Activated naive CD8-positive, alpha-beta T cell treated with anti-CD3 and anti-CD28 coated beads, Interleukin-2, amount 10 ng/mL, durations not matched to agents 7 days and 5 days (primary cell): ENCODE measurements around the gene SMPD3. TPM values are rescaled to one million over a fixed set of nuclear protein-coding genes. Genes with fewer than 3 reads are reported as not detected.

ENCODE experiments used
- ATAC-seq: fragments of 150-1000 bp; cut with Tn5 transposase; one replicate; pipeline ENCODE4 v1.10.0; 2021; ENCODE audit warnings: low read depth, moderate library complexity
- POLR2A ChIA-PET: fragments of 350-600 bp; sonication (Branson Sonifier 250); formaldehyde crosslinking; loops from one replicate; lab custom pipeline; 2021; ENCODE audit warnings: antibody characterized with exemption; lab: Charles Lee
- DNase-seq: peaks from one replicate; pipeline ENCODE4 v3.0.0; 2021
- H3K27ac Mint-ChIP-seq: one replicate; pipeline ENCODE4 v1.8.0; 2022; ENCODE audit warnings: mild to moderate bottlenecking, mixed read lengths
- H3K27me3 Mint-ChIP-seq: one replicate; pipeline ENCODE4 v1.8.0; 2022; ENCODE audit warnings: mild to moderate bottlenecking, moderate library complexity, mixed read lengths
- H3K36me3 Mint-ChIP-seq: one replicate; pipeline ENCODE4 v1.8.0; 2021; ENCODE audit warnings: mild to moderate bottlenecking, mixed read lengths
- H3K4me1 Mint-ChIP-seq: one replicate; pipeline ENCODE4 v1.8.0; 2021; ENCODE audit warnings: mixed read lengths
- H3K4me3 Mint-ChIP-seq: one replicate; pipeline ENCODE4 v1.8.0; 2022; ENCODE audit warnings: mild to moderate bottlenecking, moderate library complexity, mixed read lengths
- H3K9me3 Mint-ChIP-seq: one replicate; pipeline ENCODE4 v1.8.0; 2021; ENCODE audit warnings: mixed read lengths
- total RNA-seq, 2 experiments: library from RNA; stranded (reverse); gene quantifications; one replicate each; pipeline ENCODE4 v1.2.3, GENCODE V29; 2021

The SMPD3 gene
- total RNA-seq, 2 experiments from 2014 or later: 16.0 to 16.9 TPM

GRCh38 chr16:68313116-68313515 lies 135.2 kb downstream of the SMPD3 start:
- H3K27me3 Mint-ChIP-seq: no peaks in the 10 kb centered on the region
- ATAC-seq: no peak
- DNase-seq: no peak
- no peak overlapping the region for H3K27ac Mint-ChIP-seq
- POLR2A ChIA-PET: no interaction called here
- no peak overlapping the region for H3K4me3 Mint-ChIP-seq
- no peaks in the 10 kb centered on the region for H3K9me3 Mint-ChIP-seq
- peaks cover 23% of the 10 kb centered on the region for H3K36me3 Mint-ChIP-seq
- H3K4me1 Mint-ChIP-seq: peaks cover 41% of the 10 kb centered on the region

DNA sequence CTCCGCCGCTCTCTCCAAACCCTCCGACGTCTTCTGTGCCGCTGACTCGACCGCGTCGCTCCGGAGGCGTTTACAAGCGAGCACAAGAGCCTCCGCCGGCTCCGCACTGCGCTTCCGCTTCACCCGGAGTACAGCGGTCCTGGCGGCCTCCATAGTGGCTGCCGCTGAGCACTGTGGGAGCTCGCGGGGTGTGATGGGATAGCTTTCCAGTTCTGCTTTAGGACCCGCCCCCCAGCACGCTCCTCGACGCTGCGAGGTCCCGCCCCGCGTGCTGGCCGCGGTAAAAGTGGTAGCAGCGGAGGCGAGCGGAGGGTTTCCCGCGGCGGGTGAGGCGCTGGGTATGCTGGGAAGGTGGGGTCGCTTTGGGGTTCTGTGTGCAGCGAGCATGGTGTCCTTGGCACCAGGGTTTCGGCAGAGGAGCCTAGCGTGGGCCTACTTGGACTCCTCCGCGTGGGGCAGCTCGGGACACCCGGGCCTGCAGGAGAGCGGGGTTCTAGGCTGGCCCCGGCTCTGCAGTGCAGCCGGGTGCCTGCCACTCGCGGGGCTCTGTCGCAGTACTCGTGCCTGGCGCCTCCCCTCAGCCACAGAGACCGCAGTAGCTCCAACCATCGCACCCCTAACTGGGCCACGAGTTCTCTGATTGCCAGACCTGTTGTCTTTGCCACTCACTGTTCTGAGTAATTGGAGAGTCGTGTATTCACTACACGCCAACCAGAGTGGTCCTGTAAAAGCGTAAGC lies 137.4 kb downstream of the SMPD3 start, which contains the start of the genes PRMT7 and SLC7A6OS:
Gene PRMT7 (plus strand): TSS at position 246 of the 738 bp plus-strand sequence. CDS start 4,961 bp downstream, outside the sequence.
Gene SLC7A6OS (minus strand): TSS at position 173 of the 738 bp plus-strand sequence. CDS start 20 bp downstream, at position 153.
- peaks cover 46% of the 10 kb centered on the region for H3K4me1 Mint-ChIP-seq
- H3K27me3 Mint-ChIP-seq: no peaks in the 10 kb centered on the region
- peak within 1 kb of the TSS; percentile 93 for H3K4me3 Mint-ChIP-seq
- H3K27ac Mint-ChIP-seq: peak within 1 kb of the TSS; percentile 92
- ATAC-seq: peak; percentile 98
- H3K36me3 Mint-ChIP-seq: peaks cover 22% of the 10 kb centered on the region
- DNase-seq: peak; percentile 91
- POLR2A ChIA-PET: interaction anchor here (0.5 to 3.8 kb wide), 29 partner anchors 9 to 1342 kb away, joined by 3 to 76 read pairs (median 7); partner anchors contain the start of genes DPEP2, PLA2G15 and SLC7A6
- H3K9me3 Mint-ChIP-seq: no peaks in the 10 kb centered on the region

GRCh38 chr16:68310437-68310773 lies 137.9 kb downstream of the SMPD3 start:
- ATAC-seq: no peak
- peaks cover 20% of the 10 kb centered on the region for H3K36me3 Mint-ChIP-seq

GRCh38 chr16:68309799-68310198 lies 138.5 kb downstream of the SMPD3 start:
- POLR2A ChIA-PET: interaction anchor here (1.6 to 3.8 kb wide), 2 partner anchors 9 to 47 kb away, joined by 4 to 76 read pairs; partner anchors contain the start of gene SLC7A6
- H3K36me3 Mint-ChIP-seq: peaks cover 22% of the 10 kb centered on the region
- DNase-seq: no peak

More at GRCh38 chr16:68310437-68310773, 137.9 kb downstream of the SMPD3 start:
- Mint-ChIP-seq H3K4me3 (peak overlapping the region; percentile 93), H3K4me1 (peaks cover 43% of the 10 kb centered on the region), H3K9me3 (no peaks in the 10 kb centered on the region), H3K27me3 (no peaks in the 10 kb centered on the region), H3K27ac (peak overlapping the region; percentile 92)
- no peak for DNase-seq
- POLR2A ChIA-PET: interaction anchor here (0.5 to 3.8 kb wide), 29 partner anchors 10 to 1343 kb away, joined by 3 to 76 read pairs (median 7); partner anchors contain the start of genes DPEP2, PLA2G15 and SLC7A6

More at GRCh38 chr16:68309799-68310198, 138.5 kb downstream of the SMPD3 start:
- H3K9me3 Mint-ChIP-seq: no peaks in the 10 kb centered on the region
- peak overlapping the region; percentile 92 for H3K27ac Mint-ChIP-seq
- peak overlapping the region; percentile 93 for H3K4me3 Mint-ChIP-seq
- no peaks in the 10 kb centered on the region for H3K27me3 Mint-ChIP-seq
- no peak for ATAC-seq
- H3K4me1 Mint-ChIP-seq: peaks cover 44% of the 10 kb centered on the region

Other genes with a start within 250 kb of the SMPD3 start
- under 1 TPM in 1 of 2 experiments, not detected in 1; 0.86 TPM for gene ESRP2, start 212.4 kb downstream of the SMPD3 start, total RNA-seq
- 10 to 100 TPM; 10.8 to 12.5 TPM for gene PLA2G15, start 203.1 kb downstream of the SMPD3 start, total RNA-seq
- 100 to 1,000 TPM; 110 to 113 TPM for gene SLC7A6, start 184.0 kb downstream of the SMPD3 start, total RNA-seq
- 10 to 100 TPM; 38.2 to 44.4 TPM for gene SLC7A6OS, start 137.6 kb downstream of the SMPD3 start, total RNA-seq
- gene PRMT7, start 137.5 kb downstream of the SMPD3 start, total RNA-seq: 10 to 100 TPM; 85.7 to 87.3 TPM
- 10 to 100 TPM; 53.5 to 54.2 TPM for gene ZFP90, start 90.8 kb upstream of the SMPD3 start, total RNA-seq
- under 1 TPM; 0.28 to 0.51 TPM for gene CDH3, start 196.8 kb upstream of the SMPD3 start, total RNA-seq